Measurements from ENCODE around the gene MAN2C1. TPM values are rescaled to one million over a fixed set of nuclear protein-coding genes. Genes with fewer than 3 reads are reported as not detected.

Gene MAN2C1
- total and polyA plus RNA-seq, 9 of the 15 experiments (the other 6 are each of a cell fraction or from before 2014, with no cell fraction given) = 2.0 to 141 (median 39.9) TPM

GRCh38 chr15:75335705-75336355 is 32.6 kb downstream of the MAN2C1 start, which contains the start of gene COMMD4 (continued):
- TF ChIP-seq, protein P1, sequence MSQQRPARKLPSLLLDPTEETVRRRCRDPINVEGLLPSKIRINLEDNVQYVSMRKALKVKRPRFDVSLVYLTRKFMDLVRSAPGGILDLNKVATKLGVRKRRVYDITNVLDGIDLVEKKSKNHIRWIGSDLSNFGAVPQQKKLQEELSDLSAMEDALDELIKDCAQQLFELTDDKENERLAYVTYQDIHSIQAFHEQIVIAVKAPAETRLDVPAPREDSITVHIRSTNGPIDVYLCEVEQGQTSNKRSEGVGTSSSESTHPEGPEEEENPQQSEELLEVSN (IDR thresholded peaks at IDR 0.05; ENCODE audit: borderline replicate concordance in 1 of 2, extremely low read depth in 1 of 2, insufficient read depth in 1 of 2, insufficient read length in 1 of 2, low read depth in 1 of 2, low read length in 1 of 2, poor library complexity in 1 of 2, severe bottlenecking in 1 of 2) = peak; percentile 82 to 97
- TF ChIP-seq NRF1 (conservative IDR thresholded peaks at IDR 0.05 in 1 of 2, IDR thresholded peaks at IDR 0.05 in 1 of 2) (peak; percentile 27 to 40; a peak in 2 of 4 replicates), PRPF4 (IDR thresholded peaks at IDR 0.05; ENCODE audit: insufficient read depth, low read depth, low read length, poor library complexity, severe bottlenecking) (no peak), ZNF407 (IDR thresholded peaks at IDR 0.05; ENCODE audit: low read depth) (no peak), MCM5 (IDR thresholded peaks at IDR 0.05; ENCODE audit: low read depth) (no peak), MTF1 (CRISPR knock-in tag; IDR thresholded peaks at IDR 0.05; ENCODE audit: borderline replicate concordance) (no peak), GTF2E2 (tag; IDR thresholded peaks at IDR 0.05) (peak; percentile 79; the same call in 1 of the 2 replicates), HNRNPLL (IDR thresholded peaks at IDR 0.05; ENCODE audit: low read depth, low read length, poor library complexity, severe bottlenecking) (no peak), RBFOX2 (IDR thresholded peaks at IDR 0.05; ENCODE audit: low read depth, low read length) (peak; percentile 87), TEAD1 (CRISPR knock-in tag; IDR thresholded peaks at IDR 0.05) (peak; percentile 54 to 83; a peak in 3 of 4 replicates), CBX3 (IDR thresholded peaks at IDR 0.05; ENCODE audit: borderline replicate concordance in 1 of 2, low read length in 2 of 2) (peak in 1 of 2 experiments; percentile 78; a peak in 2 of 3 replicates), AFF1 (IDR thresholded peaks at IDR 0.05; ENCODE audit: low read depth in 1 of 2, partially characterized antibody in 2 of 2) (peak in 1 of 2 experiments; percentile 94)
